NK-92 (cell line): ENCODE results near the gene KIAA1671.

Source experiments
- DNase-seq: peaks from one replicate; lab custom pipeline; 2025; ENCODE audit not compliant: unreplicated experiment; lab: John Stamatoyannopoulos, UW

KIAA1671 gene

DNA sequence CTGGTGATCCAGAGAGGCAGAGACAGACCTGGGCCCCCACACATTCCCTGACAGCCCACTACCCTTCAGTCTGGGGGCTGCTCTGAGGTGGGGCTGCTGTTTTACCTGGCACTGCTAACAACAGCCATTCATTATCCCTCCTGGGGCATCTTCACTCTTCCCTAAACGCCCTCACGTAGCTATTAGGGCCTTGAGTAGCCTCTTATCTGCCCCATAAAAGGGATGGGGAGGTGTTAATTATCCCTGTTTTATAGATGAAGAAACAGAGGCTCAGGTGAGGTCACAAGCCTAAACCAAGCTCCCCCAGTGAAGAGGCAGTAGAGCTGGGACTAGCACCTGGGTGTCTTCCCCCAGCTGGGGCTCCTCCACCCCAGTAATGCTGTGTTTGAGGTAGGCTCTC, 79.5 kb downstream of the KIAA1671 start:
- no peak for DNase-seq

DNA sequence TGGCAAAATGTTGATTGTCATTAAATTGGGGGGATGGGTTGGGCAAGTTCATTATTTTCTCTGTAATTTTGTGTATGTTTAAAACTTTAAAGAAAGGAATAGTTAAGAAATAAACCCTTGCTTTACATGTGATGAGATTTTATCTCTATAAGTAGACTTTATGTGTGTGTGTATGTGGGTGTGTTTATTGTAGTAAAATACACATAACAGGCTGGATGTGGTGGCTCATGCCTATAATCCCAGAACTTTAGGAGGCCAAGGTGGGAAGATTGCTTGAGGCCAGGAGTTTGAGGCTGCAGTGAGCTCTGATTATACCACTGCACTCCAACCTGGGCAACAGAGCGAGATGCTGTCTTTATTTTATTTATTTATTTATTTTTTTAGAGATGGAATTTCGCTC, 83.2 kb downstream of the KIAA1671 start:
- DNase-seq = no peak

DNA sequence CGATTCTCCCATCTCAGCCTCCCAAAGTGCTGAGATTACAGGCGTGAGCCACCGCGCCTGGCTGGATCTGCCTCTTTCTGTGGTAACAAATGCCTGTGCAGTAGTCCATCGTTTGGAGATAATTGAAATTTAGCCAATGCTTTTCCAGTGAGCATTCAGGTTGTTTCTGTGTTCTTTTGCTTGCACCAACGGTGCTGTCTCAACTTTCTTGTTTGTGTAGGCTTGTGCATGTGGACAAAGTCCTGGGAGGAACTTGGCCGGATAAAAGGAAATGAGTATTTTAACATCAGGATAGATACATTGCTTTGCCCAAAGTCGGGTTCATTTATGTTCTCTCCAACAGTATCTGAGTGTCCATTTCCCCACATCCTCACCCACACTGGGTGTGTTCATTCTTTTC, 85.7 kb downstream of the KIAA1671 start:
- DNase-seq = no peak

DNA sequence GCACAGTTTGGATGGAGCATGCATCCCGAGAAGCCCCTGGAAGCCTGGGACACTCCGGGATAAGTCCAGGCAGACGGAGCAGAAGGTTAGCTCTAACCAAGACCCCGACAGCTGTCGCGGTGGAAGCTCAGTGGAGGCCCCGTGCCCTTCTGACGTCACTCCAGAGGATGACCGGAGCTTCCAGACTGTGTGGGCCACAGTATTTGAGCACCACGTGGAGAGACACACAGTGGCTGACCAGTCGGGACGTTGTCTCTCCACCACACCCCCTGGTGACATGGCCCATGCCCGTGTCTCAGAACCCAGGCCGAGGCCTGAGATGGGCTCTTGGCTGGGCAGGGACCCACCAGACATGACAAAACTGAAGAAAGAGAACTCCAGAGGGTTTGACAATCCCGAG, 86.3 kb downstream of the KIAA1671 start:
- no peak for DNase-seq

DNA sequence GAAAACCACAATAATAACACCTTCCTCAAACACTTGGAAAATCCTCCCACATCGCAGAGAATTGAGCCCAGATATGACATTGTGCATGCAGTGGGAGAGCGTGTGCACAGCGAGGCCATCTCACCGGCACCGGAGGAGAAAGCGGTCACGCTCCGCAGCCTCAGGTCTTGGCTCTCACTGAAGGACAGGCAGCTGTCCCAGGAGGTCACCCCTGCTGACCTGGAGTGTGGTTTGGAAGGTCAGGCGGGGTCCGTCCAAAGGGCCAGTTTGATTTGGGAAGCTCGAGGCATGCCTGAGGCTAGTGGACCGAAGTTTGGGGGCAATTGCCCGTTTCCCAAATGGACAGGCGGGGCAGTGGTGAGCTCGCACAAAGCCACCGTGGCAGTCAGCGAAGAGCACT, 86.7 kb downstream of the KIAA1671 start:
- DNase-seq = no peak

DNA sequence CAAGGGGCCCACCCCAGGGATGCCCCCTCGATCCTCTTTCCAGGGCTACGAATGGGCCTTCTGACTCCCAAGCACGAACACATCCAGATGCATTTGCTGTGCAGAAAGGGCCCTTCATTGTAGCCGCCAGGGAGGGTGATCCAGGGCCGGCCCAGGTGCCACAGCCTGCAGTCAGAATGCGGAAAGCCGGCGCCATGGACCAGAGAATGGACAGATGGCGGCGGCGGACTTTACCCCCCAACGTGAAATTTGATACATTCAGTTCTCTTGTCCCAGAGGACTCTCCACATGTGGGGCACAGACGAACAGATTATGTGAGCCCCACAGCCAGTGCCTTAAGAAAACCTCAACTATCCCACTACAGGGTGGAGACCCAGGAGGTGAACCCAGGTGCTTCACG, 87.2 kb downstream of the KIAA1671 start:
- DNase-seq = no peak

DNA sequence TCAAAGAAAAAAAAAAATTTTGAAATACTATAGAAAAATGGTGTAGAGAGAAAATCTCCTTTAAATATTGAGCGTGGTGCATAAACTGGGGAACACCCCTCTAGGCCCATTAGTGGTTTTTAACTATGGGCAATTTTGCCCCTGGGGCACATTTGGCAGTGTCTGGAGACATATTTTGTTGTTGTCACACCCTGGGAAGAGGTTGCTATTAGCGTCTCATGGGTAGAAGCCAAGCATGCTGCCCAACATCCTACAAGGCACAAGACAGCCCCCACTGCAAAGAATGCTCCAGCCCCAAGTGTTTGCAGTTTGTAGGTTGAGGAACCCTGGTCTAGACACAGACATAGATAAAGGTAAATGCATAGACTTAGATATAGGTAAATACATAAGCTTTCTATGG, 92.6 kb downstream of the KIAA1671 start:
- no peak for DNase-seq

DNA sequence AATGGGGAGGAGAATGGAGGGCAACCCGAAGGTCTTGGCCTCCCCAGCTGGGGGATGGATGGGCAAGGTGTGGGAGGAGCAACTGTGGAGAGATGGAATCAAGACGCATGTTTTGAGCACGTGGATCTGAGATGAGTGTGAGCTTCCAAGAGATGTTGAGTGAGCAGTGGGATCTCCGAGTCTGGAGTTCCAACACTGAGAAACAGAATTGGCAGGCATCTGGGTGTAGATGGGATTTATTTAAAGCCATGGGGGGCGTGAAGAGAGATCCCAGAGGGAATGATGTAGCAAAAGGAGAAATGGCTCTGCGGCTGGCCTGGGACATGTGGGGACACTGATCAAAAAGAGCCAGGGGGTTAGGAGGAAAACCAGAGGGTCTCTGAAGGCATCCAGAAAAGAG, 95.6 kb downstream of the KIAA1671 start:
- no peak for DNase-seq

DNA sequence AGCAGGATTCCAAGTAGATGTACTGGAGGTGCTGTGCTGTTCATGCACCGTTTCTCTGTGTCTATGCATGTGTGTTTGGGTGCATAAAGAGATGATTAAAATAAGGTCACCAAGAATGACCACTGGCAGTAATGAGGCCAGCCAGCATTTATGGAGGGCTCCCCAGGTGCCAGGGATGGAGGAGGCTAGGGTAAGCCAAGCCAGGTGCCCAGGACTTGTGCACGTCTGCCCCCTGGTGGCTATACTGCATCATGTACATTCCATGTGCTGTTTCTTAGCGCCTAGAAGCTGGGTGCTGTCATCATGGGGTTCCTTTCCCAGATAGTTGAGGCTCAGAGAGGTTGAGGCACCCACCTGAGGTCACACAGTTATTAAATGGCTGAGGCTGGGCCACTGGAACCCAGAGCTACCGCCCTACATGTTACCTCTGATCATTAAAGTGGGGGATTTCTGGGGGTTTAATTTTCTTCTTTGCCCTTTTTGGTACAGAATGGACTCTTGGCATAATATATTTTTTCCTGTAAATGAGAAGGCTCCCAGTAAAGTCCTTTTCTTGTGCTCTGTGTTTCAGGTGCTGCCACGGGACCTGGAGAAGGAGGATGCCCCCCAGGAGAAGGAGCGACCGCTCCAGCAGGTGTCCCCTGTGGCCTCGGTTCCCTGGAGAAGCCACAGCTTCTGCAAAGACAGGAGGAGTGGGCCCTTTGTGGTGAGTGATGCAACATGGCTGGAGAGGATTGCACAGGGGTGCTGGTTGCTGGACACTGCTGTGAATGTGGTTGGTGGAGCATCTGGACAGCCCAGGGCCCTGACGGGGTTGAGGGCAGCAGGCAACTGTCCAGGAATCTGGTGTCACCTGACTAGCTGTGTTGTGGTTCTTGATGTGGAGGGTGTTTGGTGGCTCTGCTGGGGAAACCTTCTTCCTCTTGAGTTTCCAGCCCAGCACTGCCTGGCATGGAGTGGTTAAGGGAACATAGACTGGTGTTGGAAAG, 96.4 kb downstream of the KIAA1671 start:
- DNase-seq = no peak

DNA sequence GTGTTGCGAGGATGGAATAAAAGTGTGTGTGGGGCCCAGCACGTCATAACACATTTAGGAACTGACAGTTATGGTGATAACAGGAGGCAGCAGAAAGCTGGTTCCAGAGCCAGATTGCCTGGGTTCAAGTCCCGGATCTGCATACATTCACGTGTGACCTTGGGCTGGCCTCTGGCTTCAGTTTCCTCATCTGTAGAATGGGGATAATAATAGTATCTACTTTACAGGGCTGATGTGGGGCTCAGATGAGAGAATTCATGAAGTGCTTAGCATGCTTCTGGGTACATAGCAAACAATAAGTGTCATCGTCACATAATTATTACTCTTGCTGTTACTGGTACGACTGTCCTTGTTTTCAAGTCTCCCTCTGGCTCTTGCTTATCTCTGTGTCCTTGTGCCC, 97.3 kb downstream of the KIAA1671 start:
- no peak for DNase-seq

DNA sequence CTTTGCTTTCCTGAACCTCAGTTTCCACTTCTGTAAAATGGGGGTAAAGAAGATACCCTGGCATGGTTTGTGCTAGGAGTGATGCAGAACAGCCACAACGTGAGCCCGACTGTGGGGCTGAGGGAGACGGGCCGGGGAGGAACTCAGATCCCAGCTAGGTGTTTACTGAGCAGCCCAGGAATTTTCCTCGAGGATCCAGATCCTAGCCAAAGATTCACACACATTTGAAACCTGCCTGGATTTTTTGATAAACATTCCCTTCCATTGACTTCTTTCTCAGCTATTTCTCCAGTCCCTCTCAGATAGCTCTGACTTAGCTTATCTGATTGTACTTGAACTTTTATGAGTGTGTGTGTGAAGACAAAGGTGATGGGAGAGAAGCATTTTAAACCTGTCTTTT, 98.0 kb downstream of the KIAA1671 start:
- no peak for DNase-seq

DNA sequence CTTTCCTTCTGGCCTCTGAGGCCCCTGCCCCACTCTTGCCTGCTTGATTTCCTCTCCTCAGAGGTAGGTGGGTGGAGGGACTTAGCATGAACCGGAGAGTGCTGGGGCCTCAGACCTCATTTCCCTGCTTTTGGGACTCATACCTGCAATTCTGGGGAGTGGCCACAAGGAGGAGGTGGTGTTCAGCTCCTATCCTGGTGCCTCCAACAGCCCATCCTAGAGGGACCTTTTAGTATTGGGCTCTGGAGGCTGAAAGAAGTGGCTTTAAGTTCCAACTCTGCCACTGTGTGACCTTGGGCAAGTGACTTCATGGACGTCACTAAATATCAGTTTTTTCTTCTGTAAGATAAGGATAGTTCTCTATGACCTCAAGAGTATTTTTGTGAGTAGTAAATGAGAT, 98.6 kb downstream of the KIAA1671 start:
- no peak for DNase-seq

DNA sequence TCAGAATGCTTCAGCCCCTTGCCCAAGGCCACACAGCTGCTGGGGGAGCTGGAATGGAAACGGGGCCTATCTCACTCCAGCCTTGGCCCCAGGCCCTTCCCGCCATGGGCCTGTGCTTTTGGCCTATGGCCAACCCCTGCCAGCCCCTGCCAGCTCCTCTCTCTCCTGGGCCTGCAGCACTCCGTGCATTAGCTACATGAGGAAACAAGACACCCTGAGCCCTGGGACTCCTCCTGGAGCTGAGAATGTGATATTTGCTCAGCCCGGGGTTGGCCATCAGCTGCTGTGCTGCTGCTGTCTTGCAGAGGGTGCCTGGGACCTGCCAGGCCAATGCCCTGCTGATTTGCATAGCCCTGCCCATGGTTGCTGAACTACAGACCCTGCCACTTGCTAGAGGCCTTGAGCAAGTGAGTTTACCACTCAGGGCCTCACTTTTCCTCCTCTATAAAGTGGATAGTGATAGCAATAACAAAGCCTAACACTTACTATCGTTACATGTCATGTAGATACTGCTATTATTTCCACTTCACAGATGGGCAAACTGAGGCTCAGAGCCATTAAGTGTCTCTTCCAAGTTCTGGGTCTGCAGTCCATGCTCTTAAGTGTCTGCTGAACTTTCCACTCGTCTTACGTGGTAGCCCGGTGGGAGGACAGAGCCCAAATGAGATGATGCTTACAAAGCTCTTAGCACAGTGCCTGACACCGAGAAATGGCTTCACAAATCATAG, 99.6 kb downstream of the KIAA1671 start:
- no peak for DNase-seq

DNA sequence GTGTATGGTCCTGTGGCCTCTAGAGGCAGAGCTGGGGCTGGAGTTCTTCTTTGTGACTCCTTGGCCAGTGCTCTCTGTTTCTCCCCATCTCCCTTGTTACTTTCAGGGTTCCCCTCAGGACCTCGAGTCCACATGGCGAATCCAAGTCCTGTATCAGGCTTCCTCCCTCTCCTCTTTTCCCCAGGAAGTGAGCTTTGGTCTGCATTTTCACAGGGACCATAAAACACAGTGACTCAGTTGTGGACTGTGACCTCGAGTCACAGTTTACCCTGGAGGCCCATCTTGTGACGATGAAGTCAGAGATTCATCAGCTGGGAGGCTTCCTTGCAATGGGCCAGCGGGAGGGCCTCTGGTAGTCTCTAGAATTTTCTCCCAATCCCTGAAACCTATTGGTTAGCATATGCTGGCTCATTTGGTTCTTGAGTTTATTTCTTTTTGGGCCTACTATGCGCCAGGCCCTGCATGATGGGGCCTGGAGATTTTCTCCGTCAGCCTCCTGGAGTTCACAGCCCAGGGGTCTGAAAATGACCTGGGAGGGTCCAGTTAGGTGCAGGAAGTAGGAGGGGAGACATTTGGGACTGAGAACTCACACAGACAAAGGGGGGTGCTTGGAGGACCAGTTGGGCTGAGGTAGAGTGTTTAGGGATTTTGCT, 100.8 kb downstream of the KIAA1671 start:
- DNase-seq = no peak

DNA sequence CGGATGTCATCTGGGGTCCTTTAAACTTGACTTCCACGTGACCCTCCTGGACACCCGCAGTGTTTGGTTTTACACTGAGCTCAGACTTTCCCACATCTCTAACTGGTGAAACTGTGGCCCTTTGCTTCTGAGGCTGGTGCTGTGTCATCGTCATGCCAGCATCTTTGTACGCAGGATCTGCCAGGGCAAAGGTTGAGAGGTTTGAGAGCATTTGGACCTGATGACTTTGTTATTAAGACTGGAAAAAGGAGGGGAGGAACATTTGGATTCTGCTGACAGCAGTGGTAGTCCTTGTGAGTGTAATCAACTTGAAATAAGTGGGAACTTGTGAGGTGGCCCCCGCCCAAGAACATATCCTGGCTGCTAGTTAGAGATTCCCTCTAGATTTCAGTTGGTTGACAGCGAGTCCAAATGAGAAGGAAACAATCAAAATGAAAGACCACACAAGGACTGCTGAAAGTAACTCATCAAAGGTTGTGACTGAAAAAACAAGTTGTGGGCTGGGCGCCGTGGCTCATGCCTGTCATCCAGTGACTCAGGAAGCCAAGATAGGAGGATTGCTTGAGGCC, 102.5 kb downstream of the KIAA1671 start:
- no peak for DNase-seq

DNA sequence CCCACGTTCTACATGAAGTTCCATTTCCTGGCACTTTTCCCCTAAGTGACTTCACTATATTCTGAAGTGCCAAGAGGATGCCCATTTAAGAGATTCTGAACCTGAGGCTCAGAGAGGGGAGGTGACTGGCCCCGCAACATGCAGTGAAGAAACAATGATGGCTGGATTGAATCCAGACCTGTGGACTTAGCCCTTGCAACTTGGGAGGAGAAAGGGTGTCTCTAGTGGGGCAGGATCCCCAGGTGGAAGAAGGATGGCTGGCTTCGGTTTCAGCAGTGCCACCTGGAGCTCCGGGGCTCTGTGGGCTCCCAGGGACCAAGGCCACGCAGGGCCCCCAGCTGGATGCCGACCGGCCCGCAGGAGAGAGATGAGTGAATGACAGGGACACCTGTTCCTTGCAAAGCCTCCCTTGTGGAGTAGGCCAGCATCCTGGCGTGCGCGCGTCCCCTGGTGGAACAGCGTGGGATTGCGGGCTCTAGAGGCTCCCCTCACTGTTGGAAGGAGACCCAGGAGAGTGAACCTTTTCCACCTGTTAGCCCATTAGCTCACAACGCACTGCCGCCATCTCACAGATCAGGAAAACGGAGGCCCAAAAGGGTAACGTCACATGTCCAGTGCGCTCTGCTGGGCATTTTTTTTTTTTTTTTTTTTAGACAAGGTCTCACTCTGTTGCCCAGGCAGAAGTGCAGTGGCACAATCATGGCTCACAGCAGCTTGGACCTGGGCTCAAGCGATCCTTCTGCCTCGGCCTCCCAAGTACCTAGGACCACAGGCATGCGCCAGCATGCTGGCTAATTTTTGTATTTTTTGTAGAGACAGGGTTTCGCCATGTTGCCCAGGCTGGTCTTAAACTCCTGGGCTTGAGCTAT, 104.7 kb downstream of the KIAA1671 start:
- DNase-seq = no peak

DNA sequence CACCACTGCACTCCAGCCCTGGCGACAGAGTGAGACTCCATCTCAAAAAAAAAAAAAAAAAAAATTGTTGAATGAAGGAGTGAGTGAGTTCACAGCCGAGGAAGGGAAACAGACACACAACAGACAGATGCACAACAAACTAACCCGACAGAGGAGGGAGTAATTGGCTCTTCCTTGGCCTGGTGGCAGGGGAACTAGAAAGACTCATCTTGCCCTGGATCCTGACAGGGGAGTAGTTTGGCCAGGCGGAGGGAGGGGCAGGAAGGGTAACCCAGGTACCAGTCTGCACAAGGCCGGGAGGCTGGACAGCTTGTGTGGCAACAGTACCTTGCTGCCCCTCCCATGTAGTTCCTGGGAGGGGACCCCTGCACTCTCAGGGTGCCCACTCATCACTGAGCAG, 106.9 kb downstream of the KIAA1671 start:
- DNase-seq = no peak

DNA sequence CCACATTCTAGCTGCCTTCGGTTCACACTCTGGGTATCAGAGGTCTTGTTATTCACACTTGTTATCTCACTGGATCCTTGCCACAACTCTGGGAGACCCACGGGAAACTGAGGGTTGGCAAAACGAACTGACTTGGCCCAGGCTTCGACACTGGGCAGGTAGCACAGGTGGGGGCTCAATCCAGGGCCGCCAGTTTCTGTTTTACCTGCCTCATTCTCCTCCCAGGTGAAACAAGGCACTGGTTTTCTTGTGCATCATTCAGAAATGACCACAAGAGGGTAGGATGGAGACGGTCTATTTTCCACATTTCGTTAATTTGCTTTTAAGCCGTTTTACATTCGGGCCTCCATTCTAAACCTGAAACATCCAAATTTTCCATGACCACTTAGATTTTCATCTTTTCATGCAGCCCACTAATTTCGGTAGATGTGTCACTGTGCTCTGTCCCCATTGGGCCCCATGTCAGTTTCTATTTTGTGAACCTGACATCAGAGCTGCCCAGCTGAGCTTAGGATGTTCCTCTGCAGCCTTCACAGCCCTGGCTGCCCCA, 108.1 kb downstream of the KIAA1671 start:
- no peak for DNase-seq

DNA sequence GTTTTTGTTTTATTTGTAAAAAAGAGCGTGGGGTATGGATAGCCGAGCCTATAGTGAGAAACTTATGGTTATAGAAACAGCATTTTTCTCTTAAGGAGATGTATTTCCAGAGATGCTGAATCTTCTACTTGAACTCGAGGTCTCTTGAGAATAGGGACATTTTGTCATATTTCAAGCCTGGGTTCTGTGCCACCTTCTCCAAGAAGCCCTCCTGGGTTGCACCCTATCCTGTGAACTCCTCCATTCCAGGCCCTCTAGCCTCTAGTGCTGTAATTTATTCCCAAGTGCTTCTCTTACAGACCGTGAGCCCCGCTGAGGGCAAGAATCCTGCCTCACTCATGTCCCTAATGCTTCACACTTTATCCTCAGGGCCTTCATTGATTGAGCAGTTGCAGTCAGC, 108.6 kb downstream of the KIAA1671 start:
- no peak for DNase-seq
